HCT116 (cell line): ENCODE data around the gene TJP3. TPM values are rescaled to one million over a fixed set of nuclear protein-coding genes. Genes with fewer than 3 reads are reported as not detected.

Experiments
- ATAC-seq: fragments of 200-7000 bp; cut with Tn5 transposase; 2 replicates; pipeline ENCODE4 v1.9.1; 2020; ENCODE audit warnings: mild to moderate bottlenecking, moderate library complexity
- BruUV-seq: library from RNA; stranded (reverse); fragments of 400-500 nt; replicated peaks from 2 replicates; lab custom pipeline; 2021; lab: Mats Ljungman, UMichigan
- CTCF ChIA-PET: fragments of 300-600 bp; sonication (Branson Sonifier 250); formaldehyde crosslinking; loops from one replicate; lab custom pipeline; 2021; ENCODE audit warnings: antibody characterized with exemption; lab: Charles Lee
- POLR2A ChIA-PET: fragments of 300-600, 350-600 bp; sonication (Branson Sonifier 250); formaldehyde crosslinking; loops from one replicate; lab custom pipeline; 2021; ENCODE audit warnings: antibody characterized with exemption; lab: Charles Lee
- RAD21 ChIA-PET, 2 experiments: fragments of 300-600 bp; sonication (Branson Sonifier 250); formaldehyde crosslinking; loops; one replicate each; lab custom pipeline; 2023; ENCODE audit warnings: low total read pairs in 2 of 2; ENCODE audit not compliant: uncharacterized antibody in 2 of 2, unreplicated experiment in 2 of 2, low non-redundant PET in 1 of 2; lab: Charles Lee
- DNase-seq: peaks from one replicate; pipeline ENCODE4 v3.0.0-alpha.2; 2010; ENCODE audit warnings: low read depth, low spot score
- H2AFZ ChIP-seq: fragments of 200-600 bp; shearing (Covaris generic), sonication (generic); 2 replicates; pipeline ENCODE4 v1.6.1; 2017; ENCODE audit warnings: low read depth, mixed run types, mixed read lengths, antibody characterized with exemption, low read length; ENCODE audit not compliant: poor library complexity, severe bottlenecking
- H3K27ac ChIP-seq: 2 replicates; pipeline ENCODE4 v1.5.1; 2012; ENCODE audit warnings: low read depth, low read length
- H3K27me3 ChIP-seq: fragments of 200-600 bp; sonication (generic); 2 replicates; pipeline ENCODE4 v1.6.1; 2016; ENCODE audit warnings: mixed run types, low read length, mixed read lengths; ENCODE audit not compliant: insufficient read depth
- H3K36me3 ChIP-seq, 2 experiments: fragments of 200-500 bp in 1 of 2; fragments of 200-600 bp in 1 of 2; sonication (Bioruptor generic) in 1 of 2; sonication (generic) in 1 of 2; 2 replicates each; pipeline versions ENCODE4 v1.5.1 to v1.6.1; 2014 to 2016; ENCODE audit warnings: low read length in 2 of 2, inconsistent platforms in 1 of 2, mixed read lengths in 1 of 2, mixed run types in 1 of 2; ENCODE audit not compliant: insufficient read depth in 2 of 2, control insufficient read depth in 1 of 2
- H3K4me1 ChIP-seq, 2 experiments: fragments of 200-600 bp in 1 of 2; sonication (generic) in 1 of 2; 2 replicates each; pipeline versions ENCODE4 v1.5.1 to v1.6.1; 2012 to 2017; ENCODE audit warnings: low read length in 2 of 2, inconsistent platforms in 1 of 2, mild to moderate bottlenecking in 1 of 2, mixed read lengths in 1 of 2, mixed run types in 1 of 2, moderate library complexity in 1 of 2; ENCODE audit not compliant: insufficient read depth in 2 of 2, control insufficient read depth in 1 of 2
- H3K4me2 ChIP-seq: fragments of 200-600 bp; sonication (generic); 2 replicates; pipeline ENCODE4 v1.6.1; 2017; ENCODE audit warnings: mixed run types, low read length, mixed read lengths
- H3K4me3 ChIP-seq, 2 experiments: fragments of 200-600 bp in 1 of 2; sonication (generic) in 1 of 2; replicated peaks in 1 of 2; 2 replicates each; pipeline ENCODE4 v1.5.1; 2011 to 2016; ENCODE audit warnings: low read length in 2 of 2, control low read depth in 1 of 2, low read depth in 1 of 2, mild to moderate bottlenecking in 1 of 2, mixed read lengths in 1 of 2, mixed run types in 1 of 2
- H3K79me2 ChIP-seq: fragments of 200-600 bp; sonication (generic); 2 replicates; pipeline ENCODE4 v1.6.1; 2017; ENCODE audit warnings: mild to moderate bottlenecking, mixed run types, low read length, moderate library complexity, mixed read lengths; ENCODE audit not compliant: insufficient read depth
- H3K9ac ChIP-seq: fragments of 200-600 bp; sonication (generic); 2 replicates; pipeline ENCODE4 v1.6.1; 2016; ENCODE audit warnings: low read length, mixed read lengths
- H3K9me2 ChIP-seq: fragments of 200-600 bp; sonication (generic), shearing (Covaris generic); 2 replicates; pipeline ENCODE4 v1.6.1; 2017; ENCODE audit warnings: mixed run types, mild to moderate bottlenecking, moderate library complexity; ENCODE audit not compliant: insufficient read depth
- H3K9me3 ChIP-seq, 2 experiments: fragments of 200-500 bp in 1 of 2; fragments of 200-600 bp in 1 of 2; sonication (Bioruptor generic) in 1 of 2; sonication (generic) in 1 of 2; 2 replicates each; pipeline ENCODE4 v1.6.1; 2014 to 2017; ENCODE audit warnings: low read length in 2 of 2, mixed read lengths in 2 of 2, inconsistent platforms in 1 of 2, low read depth in 1 of 2, mild to moderate bottlenecking in 1 of 2, mixed run types in 1 of 2, moderate library complexity in 1 of 2; ENCODE audit not compliant: control insufficient read depth in 1 of 2, insufficient read depth in 1 of 2
- H4K20me1 ChIP-seq: fragments of 200-600 bp; sonication (generic), shearing (Covaris generic); 2 replicates; pipeline ENCODE4 v1.6.1; 2017; ENCODE audit warnings: mixed run types, mild to moderate bottlenecking, moderate library complexity; ENCODE audit not compliant: insufficient read depth
- CBX3 ChIP-seq: IDR thresholded peaks from 2 replicates; pipeline ENCODE4 v1.6.1; 2012; ENCODE audit warnings: low read depth
- CTCF ChIP-seq, 3 experiments: fragments of 200-600 bp in 1 of 3; sonication (generic) in 1 of 3; IDR thresholded peaks in 2 of 3; conservative IDR thresholded peaks in 1 of 3; 2 replicates each; pipeline ENCODE4 v1.5.1; 2012 to 2017; ENCODE audit warnings: low read depth in 2 of 3, low read length in 2 of 3, antibody characterized with exemption in 1 of 3, borderline replicate concordance in 1 of 3, control low read depth in 1 of 3, mild to moderate bottlenecking in 1 of 3, mixed read lengths in 1 of 3, mixed run types in 1 of 3, moderate library complexity in 1 of 3; ENCODE audit not compliant: insufficient read depth in 1 of 3
- ELF1 ChIP-seq: IDR thresholded peaks from 2 replicates; pipeline ENCODE4 v1.6.1; 2012; ENCODE audit warnings: low read depth, borderline replicate concordance
- EZH2phosphoT487 ChIP-seq: fragments of 200-600 bp; IDR thresholded peaks from 2 replicates; pipeline ENCODE4 v1.6.1; 2018; ENCODE audit warnings: antibody characterized with exemption, borderline replicate concordance
- FOSL1 ChIP-seq: IDR thresholded peaks from 2 replicates; pipeline ENCODE4 v1.6.1; 2012; ENCODE audit warnings: low read depth
- JUND ChIP-seq: IDR thresholded peaks from 2 replicates; pipeline ENCODE4 v1.6.1; 2012
- POLR2A ChIP-seq: IDR thresholded peaks from 2 replicates; pipeline ENCODE4 v1.7.0; 2011; ENCODE audit warnings: borderline replicate concordance; ENCODE audit not compliant: insufficient read depth, insufficient read length; ENCODE audit errors: extremely low read depth
- POLR2AphosphoS5 ChIP-seq: IDR thresholded peaks from 2 replicates; pipeline ENCODE4 v1.6.1; 2011; ENCODE audit warnings: mild to moderate bottlenecking, low read depth, low read length, moderate library complexity
- RAD21 ChIP-seq: IDR thresholded peaks from 2 replicates; pipeline ENCODE4 v1.6.1; 2012; ENCODE audit warnings: low read depth, mild to moderate bottlenecking
- REST ChIP-seq: IDR thresholded peaks from 2 replicates; pipeline ENCODE4 v1.6.1; 2012; ENCODE audit warnings: low read depth
- SP1 ChIP-seq: IDR thresholded peaks from 2 replicates; pipeline ENCODE4 v1.6.1; 2012; ENCODE audit warnings: low read depth
- TCF7L2 ChIP-seq: IDR thresholded peaks from 2 replicates; pipeline ENCODE4 v1.7.0; 2011; ENCODE audit warnings: borderline replicate concordance, inconsistent platforms; ENCODE audit not compliant: insufficient read depth, insufficient read length; ENCODE audit errors: extremely low read depth
- intact Hi-C: fragments of 100-400 bp; cut with micrococcal nuclease; formaldehyde crosslinking; loops from 2 replicates; pipeline ENCODE4 v1.10.0; 2022
- total RNA-seq: library from RNA; stranded (reverse); gene quantifications from one replicate; pipeline ENCODE4 v1.2.1, GENCODE V29; 2021; ENCODE audit not compliant: unreplicated experiment

Gene TJP3
- total RNA-seq, 1 experiment from 2014 or later, result 69.6 TPM

GRCh38 chr19:3695124-3695733 is 13.0 kb upstream of the TJP3 start:
- Histone ChIP-seq H3K9ac (no peak overlapping the region), H3K9me2 (no peaks in the 10 kb centered on the region), H4K20me1 (no peaks in the 10 kb centered on the region), H3K4me3 (no peak overlapping the region), H3K79me2 (peaks cover 68% of the 10 kb centered on the region), H3K4me1 (peaks cover 2 to 8% of the 10 kb centered on the region in 2 experiments; a peak in 2 of 4 replicates), H3K4me2 (no peak overlapping the region), H2AFZ (no peak overlapping the region), H3K9me3 (no peaks in the 10 kb centered on the region)
- ATAC-seq (no peak), DNase-seq (no peak)
- no TSS peak for BruUV-seq
- RAD21 ChIA-PET, result no interaction called here
- intact Hi-C loops, result no loop called here
- TF ChIP-seq CBX3 (no peak), CTCF (IDR thresholded peaks at IDR 0.05 in 2 of 3, conservative IDR thresholded peaks at IDR 0.05 in 1 of 3; ENCODE audit: borderline replicate concordance in 1 of 3, insufficient read depth in 1 of 3, low read depth in 2 of 3, low read length in 2 of 3) (no peak), EZH2phosphoT487 (no peak)
- TF ChIP-seq, all 23 proteins: peak for 0
- Histone ChIP-seq H3K36me3 (no peaks in the 10 kb centered on the region; a peak in 1 of 4 replicates), H3K27me3 (no peaks in the 10 kb centered on the region), H3K27ac (no peak overlapping the region)
- ChIA-PET POLR2A (no interaction called here), CTCF (no interaction called here)

- RAD21 ChIA-PET, result no interaction called here
- Histone ChIP-seq H3K9me3 (no peaks in the 10 kb centered on the region), H3K9ac (no peak overlapping the region), H4K20me1 (no peaks in the 10 kb centered on the region), H3K4me1 (peaks cover 2 to 15% of the 10 kb centered on the region in 2 experiments; a peak in 2 of 4 replicates), H3K9me2 (no peaks in the 10 kb centered on the region), H3K27me3 (no peaks in the 10 kb centered on the region), H3K79me2 (peaks cover 66% of the 10 kb centered on the region), H3K4me3 (no peak overlapping the region), H3K27ac (no peak overlapping the region), H2AFZ (no peak overlapping the region), H3K4me2 (no peak overlapping the region), H3K36me3 (no peaks in the 10 kb centered on the region; a peak in 1 of 4 replicates)
- CTCF ChIA-PET, result no interaction called here
- no peak for ATAC-seq
- intact Hi-C loops, result no loop called here
- DNase-seq, result no peak
- BruUV-seq, result no TSS peak
- POLR2A ChIA-PET, result no interaction called here
- TF ChIP-seq ELF1 (no peak), JUND (no peak), TCF7L2 (no peak), RAD21 (no peak), REST (no peak), SP1 (no peak), POLR2A (no peak), POLR2AphosphoS5 (no peak), FOSL1 (no peak)
Measured at GRCh38 chr19:3695986-3696659, 12.1 kb upstream of the TJP3 start.
